SK-N-MC (cell line): ENCODE data around the gene PCDHA12.
"Not testable (repeated sequence)": the region's sequence is repeated elsewhere in the genome, so short reads cannot be mapped to it uniquely, and the experiment has no call there.

Source experiments
- DNase-seq: peaks from one replicate; pipeline ENCODE4 v3.0.0-alpha.2; 2011; ENCODE audit warnings: low read depth, low spot score
- H3K27ac ChIP-seq: fragments of 200-600 bp; sonication (generic); 2 replicates; pipeline ENCODE4 v1.5.1; 2016; ENCODE audit warnings: mixed run types
- H3K36me3 ChIP-seq: fragments of 200-600 bp; sonication (generic); 2 replicates; pipeline ENCODE4 v1.6.1; 2017; ENCODE audit warnings: antibody characterized with exemption, low read length, mixed read lengths; ENCODE audit not compliant: insufficient read depth
- H3K4me3 ChIP-seq: fragments of 200-600 bp; sonication (generic); 2 replicates; pipeline ENCODE4 v1.5.1; 2016
- H3K9ac ChIP-seq: fragments of 200-600 bp; sonication (generic); 2 replicates; pipeline ENCODE4 v1.8.0; 2017; ENCODE audit warnings: mixed run types, mixed read lengths; ENCODE audit not compliant: insufficient read length
- H3K9me3 ChIP-seq: fragments of 200-600 bp; sonication (generic); 2 replicates; pipeline ENCODE4 v1.6.1; 2017; ENCODE audit warnings: low read depth, mild to moderate bottlenecking, antibody characterized with exemption, low read length, moderate library complexity, mixed read lengths
- EZH2 ChIP-seq: fragments of 200-600 bp; sonication (generic); IDR thresholded peaks from one replicate; pipeline ENCODE4 v1.6.1; 2017; ENCODE audit warnings: antibody characterized with exemption
- FOXP2 ChIP-seq: optimal IDR thresholded peaks from 2 replicates; pipeline ENCODE3; 2011; ENCODE audit warnings: mild to moderate bottlenecking, moderate library complexity; ENCODE audit not compliant: insufficient read depth; ENCODE audit errors: extremely low read length, control extremely low read depth
- POLR2AphosphoS5 ChIP-seq: IDR thresholded peaks from 2 replicates; pipeline ENCODE4 v1.6.1; 2012; ENCODE audit warnings: mild to moderate bottlenecking, low read depth, low read length, borderline replicate concordance

Gene PCDHA12

GRCh38 chr5:140875085-140876065, at the start of gene PCDHA12:
PCDHA12 (plus strand) TSS chr5:140875308; CDS start chr5:140875473, 165 bp downstream.
- no peak for DNase-seq
- no peak within 1 kb of the TSS for H3K27ac ChIP-seq
- H3K4me3 ChIP-seq, result no peak within 1 kb of the TSS
- H3K36me3 ChIP-seq, result no peaks in the 10 kb centered on the region
- H3K9me3 ChIP-seq, result no peaks in the 10 kb centered on the region
- no peak within 1 kb of the TSS for H3K9ac ChIP-seq
- TF ChIP-seq FOXP2 (no peak), POLR2AphosphoS5 (no peak), EZH2 (no peak)

- H3K9ac ChIP-seq, result no peak within 1 kb of the TSS
- DNase-seq, result no peak
- H3K4me3 ChIP-seq, result no peak within 1 kb of the TSS
- H3K27ac ChIP-seq, result no peak within 1 kb of the TSS
- H3K36me3 ChIP-seq, result no peaks in the 10 kb centered on the region
- no peaks in the 10 kb centered on the region; the same call in 1 of the 2 replicates for H3K9me3 ChIP-seq
- TF ChIP-seq FOXP2, result no peak
Observed at GRCh38 chr5:140827704-140828361, 47.3 kb upstream of the PCDHA12 start, which contains the start of gene PCDHA6. PCDHA6 (plus strand) TSS chr5:140827960; CDS start chr5:140828092, 132 bp downstream.

GRCh38 chr5:140828362-140828737, 46.8 kb upstream of the PCDHA12 start:
- H3K4me3 ChIP-seq, result no peak overlapping the region

GRCh38 chr5:140829511-140830501, 45.3 kb upstream of the PCDHA12 start:
- not testable (repeated sequence) for H3K9me3 ChIP-seq, H3K9ac ChIP-seq, H3K4me3 ChIP-seq, H3K27ac ChIP-seq, DNase-seq, H3K36me3 ChIP-seq

More at GRCh38 chr5:140828362-140828737, 46.8 kb upstream of the PCDHA12 start:
- no peak for TF ChIP-seq POLR2AphosphoS5
- TF ChIP-seq EZH2, result no peak
- TF ChIP-seq FOXP2, result no peak
- Histone ChIP-seq H3K9me3 (no peaks in the 10 kb centered on the region; the same call in 1 of the 2 replicates), H3K27ac (no peak overlapping the region), H3K36me3 (no peaks in the 10 kb centered on the region), H3K9ac (no peak overlapping the region)
- DNase-seq, result no peak

- H3K9me3 ChIP-seq, result no peaks in the 10 kb centered on the region
- no peak for DNase-seq
- H3K36me3 ChIP-seq, result no peaks in the 10 kb centered on the region
- no peak within 1 kb of the TSS for H3K9ac ChIP-seq
- no peak within 1 kb of the TSS for H3K27ac ChIP-seq
- no peak for TF ChIP-seq FOXP2
- TF ChIP-seq EZH2, result no peak
- TF ChIP-seq POLR2AphosphoS5, result no peak
- H3K4me3 ChIP-seq, result no peak within 1 kb of the TSS
Observed at GRCh38 chr5:140833993-140834392, 41.1 kb upstream of the PCDHA12 start, which contains the start of gene PCDHA7. PCDHA7 (plus strand) TSS chr5:140834269; CDS start chr5:140834384, 115 bp downstream.

GRCh38 chr5:140834439-140835008, 40.6 kb upstream of the PCDHA12 start:
- not testable (repeated sequence) for H3K4me3 ChIP-seq

GRCh38 chr5:140835622-140836510, 39.2 kb upstream of the PCDHA12 start:
- Histone ChIP-seq H3K9ac (no peak overlapping the region), H3K4me3 (no peak overlapping the region), H3K36me3 (no peaks in the 10 kb centered on the region), H3K27ac (no peak overlapping the region), H3K9me3 (no peaks in the 10 kb centered on the region)
- TF ChIP-seq EZH2 (no peak), POLR2AphosphoS5 (no peak), FOXP2 (no peak)
- DNase-seq, result no peak

More at GRCh38 chr5:140834439-140835008, 40.6 kb upstream of the PCDHA12 start:
- not testable (repeated sequence) for H3K9ac ChIP-seq, H3K36me3 ChIP-seq, DNase-seq, H3K9me3 ChIP-seq, H3K27ac ChIP-seq
